ENCODE data around the gene SETD2.

GRCh38 chr3:47156396-47156795 is 7.5 kb downstream of the SETD2 start:
- TF ChIP-seq CTCF (IDR thresholded peaks at IDR 0.05; ENCODE audit: control extremely low read depth in 1 of 3, insufficient read depth in 1 of 3, low read depth in 1 of 3, low read length in 3 of 3) (no peak), CREB1 (IDR thresholded peaks at IDR 0.05) (no peak), NRF1 (IDR thresholded peaks at IDR 0.05; ENCODE audit: low read depth, low read length) (no peak), EP300 (IDR thresholded peaks at IDR 0.05; ENCODE audit: borderline replicate concordance in 1 of 2, low read depth in 2 of 2, low read length in 2 of 2) (no peak), RAD21 (IDR thresholded peaks at IDR 0.05 in 1 of 2, conservative IDR thresholded peaks at IDR 0.05 in 1 of 2; ENCODE audit: low read depth in 2 of 2, low read length in 2 of 2) (no peak), POU5F1 (IDR thresholded peaks at IDR 0.05; ENCODE audit: low read depth, low read length) (no peak), EZH2 (IDR thresholded peaks at IDR 0.05; ENCODE audit: low read depth, low read length, severe bottlenecking) (no peak), MAX (IDR thresholded peaks at IDR 0.05) (no peak)

Measured in H1 (cell line).